GM19395 (cell line): ENCODE results near the gene MELTF.
A peak's percentile ranks its signal among the peaks of the same experiment; 100 is the strongest.

Experiments
- ATAC-seq: cut with Tn5 transposase; IDR thresholded peaks from one replicate; pipeline ENCODE4 v1.9.1; 2021; ENCODE audit warnings: mild to moderate bottlenecking, moderate library complexity; ENCODE audit not compliant: unreplicated experiment

The MELTF gene

GRCh38 chr3:197010556-197011351 lies 18.9 kb downstream of the MELTF start:
- no peak for ATAC-seq

GRCh38 chr3:197009532-197010019 lies 20.0 kb downstream of the MELTF start:
- ATAC-seq: no peak

- ATAC-seq: no peak
These were observed 21.0 kb downstream of the MELTF start for GRCh38 chr3:197008436-197009209.

- no peak for ATAC-seq
These were observed 21.7 kb downstream of the MELTF start for GRCh38 chr3:197007953-197008352.

GRCh38 chr3:197007296-197007940 lies 22.2 kb downstream of the MELTF start:
- ATAC-seq: no peak

GRCh38 chr3:197006860-197007259 lies 22.8 kb downstream of the MELTF start:
- ATAC-seq: no peak

- no peak for ATAC-seq
These were observed 23.2 kb downstream of the MELTF start for GRCh38 chr3:197006446-197006845.

GRCh38 chr3:197003461-197004385 lies 25.9 kb downstream of the MELTF start:
- ATAC-seq: peak; percentile 25

GRCh38 chr3:197002701-197003454 lies 26.7 kb downstream of the MELTF start:
- peak; percentile 69 for ATAC-seq

- peak; percentile 13 for ATAC-seq
These were observed 27.5 kb downstream of the MELTF start for GRCh38 chr3:197001972-197002700.

GRCh38 chr3:197001106-197001971 lies 28.3 kb downstream of the MELTF start:
- ATAC-seq: no peak

GRCh38 chr3:197000211-197000610 lies 29.4 kb downstream of the MELTF start:
- ATAC-seq: no peak

GRCh38 chr3:196998966-196999760 lies 30.5 kb downstream of the MELTF start:
- no peak for ATAC-seq

- no peak for ATAC-seq
These were observed 32.3 kb downstream of the MELTF start for GRCh38 chr3:196997311-196997710.

GRCh38 chr3:196996454-196997265 lies 33.0 kb downstream of the MELTF start:
- ATAC-seq: no peak

GRCh38 chr3:196995646-196996355 lies 33.8 kb downstream of the MELTF start:
- no peak for ATAC-seq
